ENCODE data around the gene CATSPER3. TPM values are rescaled to one million over a fixed set of nuclear protein-coding genes. Genes with fewer than 3 reads are reported as not detected.

Gene CATSPER3
- total and polyA plus RNA-seq, 11 donors = 0.38 to 0.98 (median 0.61) TPM; not detected in 2

GRCh38 chr5:135013445-135013844 is 45.7 kb downstream of the CATSPER3 start:
- Histone ChIP-seq H3K27me3 (no peaks in the 10 kb centered on the region), H3K27ac (peak overlapping the region in 1 of 12 donors; percentile 30), H3K4me1 (peaks cover 0 to 18% (median 0%) of the 10 kb centered on the region in 12 donors), H3K36me3 (no peaks in the 10 kb centered on the region), H3K9me3 (no peaks in the 10 kb centered on the region), H3K4me3 (no peak overlapping the region)
- DNase-seq (peak in 2 of 5 donors; percentile 4 to 21), ATAC-seq (no peak)
- intact Hi-C loops (cut with DNase I) = no loop called here
- TF ChIP-seq CTCF (IDR thresholded peaks at IDR 0.05) (no peak), POLR2A (IDR thresholded peaks at IDR 0.05) (no peak)
- WGBS, 4 donors = 87 to 89% (median 89%) methylated on average over 7 of the region's 7 CpGs

- no peaks in the 10 kb centered on the region for H3K9me3 ChIP-seq
- peak in 3 of 4 donors; percentile 59 to 78 (median 63) for ATAC-seq
- H3K4me1 ChIP-seq = peaks cover 0 to 18% (median 0%) of the 10 kb centered on the region in 12 donors
- no peak overlapping the region for H3K4me3 ChIP-seq
- WGBS, 4 donors = 50 to 62% (median 61%) methylated on average over 10 of the region's 10 CpGs
- H3K27me3 ChIP-seq = no peaks in the 10 kb centered on the region
- no peak overlapping the region for H3K27ac ChIP-seq
- intact Hi-C loops (cut with DNase I) = no loop called here
- TF ChIP-seq POLR2A (IDR thresholded peaks at IDR 0.05) = no peak
- no peak for TF ChIP-seq CTCF (IDR thresholded peaks at IDR 0.05)
- no peaks in the 10 kb centered on the region for H3K36me3 ChIP-seq
- peak in 2 of 5 donors; percentile 28 to 42 for DNase-seq
Observed at GRCh38 chr5:135013947-135014570, 46.4 kb downstream of the CATSPER3 start.

GRCh38 chr5:135015942-135016341 is 48.2 kb downstream of the CATSPER3 start:
- H3K9me3 ChIP-seq = no peaks in the 10 kb centered on the region
- TF ChIP-seq CTCF (IDR thresholded peaks at IDR 0.05) = no peak
- no peak for TF ChIP-seq POLR2A (IDR thresholded peaks at IDR 0.05)
- intact Hi-C loops (cut with DNase I) = no loop called here
- H3K36me3 ChIP-seq = no peaks in the 10 kb centered on the region
- no peak overlapping the region for H3K4me3 ChIP-seq
- no peaks in the 10 kb centered on the region for H3K27me3 ChIP-seq
- H3K4me1 ChIP-seq = peaks cover 0 to 18% (median 0%) of the 10 kb centered on the region in 12 donors
- peak in 1 of 5 donors; percentile 8 for DNase-seq
- no peak overlapping the region for H3K27ac ChIP-seq
- ATAC-seq = no peak
- 86 to 91% (median 89%) methylated on average over 6 of the region's 6 CpGs for WGBS, 4 donors

- Histone ChIP-seq H3K27me3 (no peaks in the 10 kb centered on the region), H3K9me3 (no peaks in the 10 kb centered on the region), H3K4me1 (peaks cover 0 to 18% (median 0%) of the 10 kb centered on the region in 12 donors), H3K36me3 (no peaks in the 10 kb centered on the region), H3K4me3 (no peak overlapping the region), H3K27ac (no peak overlapping the region)
- peak in 1 of 4 donors; percentile 13 for ATAC-seq
- intact Hi-C loops (cut with DNase I) = no loop called here
- peak in 2 of 5 donors; percentile 15 to 33 for DNase-seq
- 63 to 69% (median 63%) methylated on average over 10 to 11 of the region's 11 CpGs for WGBS, 4 donors
- no peak for TF ChIP-seq CTCF (IDR thresholded peaks at IDR 0.05)
- TF ChIP-seq POLR2A (IDR thresholded peaks at IDR 0.05) = no peak
Observed at GRCh38 chr5:135016861-135017290, 49.2 kb downstream of the CATSPER3 start.

All from heart left ventricle (tissue), 16 donors.